HEK293 (cell line): ENCODE results near the gene PHACTR1.

ENCODE experiments used
- CTCF ChIA-PET: fragments of 350-600 bp; formaldehyde crosslinking; extraction: SDS; loops from one replicate; lab custom pipeline; 2021; ENCODE audit warnings: antibody characterized with exemption; lab: Yijun Ruan, JAX
- POLR2A ChIA-PET: fragments of 300-600 bp; formaldehyde crosslinking; extraction: SDS; loops from one replicate; lab custom pipeline; 2020; ENCODE audit warnings: antibody characterized with exemption, inconsistent platforms; lab: Yijun Ruan, JAX
- H3K27ac ChIP-seq: fragments of 200-500 bp; sonication (Bioruptor generic); 2 replicates; pipeline ENCODE4 v1.5.1; 2014; ENCODE audit warnings: low read depth, low read length, control low read depth, inconsistent platforms; ENCODE audit errors: extremely low read depth
- H3K36me3 ChIP-seq, 2 experiments: fragments of 200-500 bp in 1 of 2; sonication (Bioruptor generic) in 1 of 2; 1 replicate in 1 of 2; 2 replicates in 1 of 2; pipeline ENCODE4 v1.5.1; 2014 to 2017; ENCODE audit warnings: inconsistent platforms in 2 of 2, low read length in 2 of 2; ENCODE audit not compliant: control insufficient read depth in 2 of 2, insufficient read depth in 1 of 2
- H3K4me1 ChIP-seq: fragments of 200-500 bp; sonication (Bioruptor generic); 2 replicates; pipeline ENCODE4 v1.5.1; 2014; ENCODE audit warnings: mild to moderate bottlenecking, low read length, inconsistent platforms; ENCODE audit not compliant: control insufficient read depth, insufficient read depth
- H3K4me3 ChIP-seq: 2 replicates; pipeline ENCODE4 v1.5.1; 2011; ENCODE audit warnings: low read depth, mild to moderate bottlenecking, control low read depth, low read length, moderate library complexity
- H3K9me3 ChIP-seq: fragments of 200-500 bp; sonication (Bioruptor generic); 2 replicates; pipeline ENCODE4 v1.5.1; 2014; ENCODE audit warnings: low read depth, low read length, inconsistent platforms; ENCODE audit not compliant: control insufficient read depth, insufficient read depth
- GLIS2 ChIP-seq: fragments of 450-650 bp; formaldehyde crosslinking; IDR thresholded peaks from 2 replicates; pipeline ENCODE4 v1.5.1; 2016; ENCODE audit warnings: missing biosample characterization, missing genetic modification characterization
- HOXC10 ChIP-seq: sonication (generic); formaldehyde crosslinking; IDR thresholded peaks from 2 replicates; pipeline ENCODE4 v1.8.1; 2023; ENCODE audit warnings: mild to moderate bottlenecking, missing genetic modification reagents
- INSM2 ChIP-seq: fragments of 450-650 bp; formaldehyde crosslinking; IDR thresholded peaks from 2 replicates; pipeline ENCODE4 v1.5.1; 2016; ENCODE audit warnings: missing biosample characterization, missing genetic modification characterization
- KLF16 ChIP-seq: fragments of 450-650 bp; formaldehyde crosslinking; IDR thresholded peaks from 2 replicates; pipeline ENCODE4 v1.5.1; 2017; ENCODE audit warnings: missing biosample characterization, missing genetic modification characterization
- WT1 ChIP-seq: fragments of 450-650 bp; formaldehyde crosslinking; IDR thresholded peaks from 2 replicates; pipeline ENCODE4 v1.5.1; 2016; ENCODE audit warnings: missing biosample characterization, missing genetic modification characterization
- ZNF112 ChIP-seq: fragments of 450-650 bp; formaldehyde crosslinking; IDR thresholded peaks from 2 replicates; pipeline ENCODE4 v1.5.0; 2017; ENCODE audit warnings: missing biosample characterization, missing genetic modification characterization
- ZNF155 ChIP-seq: fragments of 450-650 bp; formaldehyde crosslinking; IDR thresholded peaks from 2 replicates; pipeline ENCODE4 v1.5.1; 2016; ENCODE audit warnings: missing biosample characterization, missing genetic modification characterization
- ZNF184 ChIP-seq: fragments of 450-650 bp; IDR thresholded peaks from 2 replicates; pipeline ENCODE4 v1.5.1; 2018; ENCODE audit warnings: missing biosample characterization, mild to moderate bottlenecking, missing genetic modification characterization
- ZNF280C ChIP-seq: fragments of 450-650 bp; formaldehyde crosslinking; IDR thresholded peaks from 2 replicates; pipeline ENCODE4 v1.5.1; 2016; ENCODE audit warnings: missing biosample characterization, missing genetic modification characterization
- ZNF488 ChIP-seq: fragments of 450-650 bp; formaldehyde crosslinking; IDR thresholded peaks from 2 replicates; pipeline ENCODE4 v1.5.1; 2016; ENCODE audit warnings: missing biosample characterization, missing genetic modification characterization
- ZNF513 ChIP-seq: fragments of 450-650 bp; IDR thresholded peaks from 2 replicates; pipeline ENCODE4 v1.5.1; 2018; ENCODE audit warnings: missing biosample characterization, missing genetic modification characterization
- ZNF561 ChIP-seq: fragments of 450-650 bp; IDR thresholded peaks from 2 replicates; pipeline ENCODE4 v1.5.1; 2018; ENCODE audit warnings: missing biosample characterization, missing genetic modification characterization, borderline replicate concordance
- ZNF580 ChIP-seq: fragments of 450-650 bp; formaldehyde crosslinking; IDR thresholded peaks from 2 replicates; pipeline ENCODE4 v1.5.1; 2016; ENCODE audit warnings: missing biosample characterization, missing genetic modification characterization
- ZNF623 ChIP-seq: fragments of 450-650 bp; formaldehyde crosslinking; IDR thresholded peaks from 2 replicates; pipeline ENCODE4 v1.5.1; 2016; ENCODE audit warnings: missing biosample characterization, missing genetic modification characterization
- TF ChIP-seq, protein P1 (sequence below): fragments of 450-650 bp; formaldehyde crosslinking; IDR thresholded peaks from 2 replicates; pipeline ENCODE4 v1.5.1; 2016; ENCODE audit warnings: missing biosample characterization, missing genetic modification characterization, borderline replicate concordance
- TF ChIP-seq, protein P2 (sequence below): fragments of 450-650 bp; formaldehyde crosslinking; IDR thresholded peaks from 2 replicates; pipeline ENCODE4 v1.5.1; 2017; ENCODE audit warnings: missing biosample characterization, missing genetic modification characterization
- TF ChIP-seq, protein P3 (sequence below): fragments of 450-650 bp; formaldehyde crosslinking; IDR thresholded peaks from 2 replicates; pipeline ENCODE4 v1.5.1; 2016; ENCODE audit warnings: missing biosample characterization, missing genetic modification characterization
- TF ChIP-seq, protein P4 (sequence below): fragments of 450-650 bp; formaldehyde crosslinking; IDR thresholded peaks from 2 replicates; pipeline ENCODE4 v1.5.1; 2016; ENCODE audit warnings: missing biosample characterization, missing genetic modification characterization

PHACTR1 gene

GRCh38 chr6:12950976-12951375 lies 234.4 kb downstream of the PHACTR1 start:
- Histone ChIP-seq H3K27ac (no peak overlapping the region), H3K36me3 (no peaks in the 10 kb centered on the region), H3K9me3 (no peaks in the 10 kb centered on the region; the same call in 1 of the 2 replicates), H3K4me3 (no peak overlapping the region), H3K4me1 (no peaks in the 10 kb centered on the region)
- TF ChIP-seq HOXC10 (no peak), ZNF280C (tag by site-specific recombination) (no peak)
- ChIA-PET POLR2A (no interaction called here), CTCF (no interaction called here)

- no peak overlapping the region for H3K27ac ChIP-seq
- H3K36me3 ChIP-seq: no peaks in the 10 kb centered on the region
- TF ChIP-seq KLF16 (tag by site-specific recombination): no peak
- TF ChIP-seq ZNF623 (tag by site-specific recombination): no peak
- no peak for TF ChIP-seq WT1 (tag by site-specific recombination)
- TF ChIP-seq ZNF513 (tag by site-specific recombination): no peak
- no peak for TF ChIP-seq INSM2 (tag by site-specific recombination)
- TF ChIP-seq ZNF112: no peak
- TF ChIP-seq, protein P1, sequence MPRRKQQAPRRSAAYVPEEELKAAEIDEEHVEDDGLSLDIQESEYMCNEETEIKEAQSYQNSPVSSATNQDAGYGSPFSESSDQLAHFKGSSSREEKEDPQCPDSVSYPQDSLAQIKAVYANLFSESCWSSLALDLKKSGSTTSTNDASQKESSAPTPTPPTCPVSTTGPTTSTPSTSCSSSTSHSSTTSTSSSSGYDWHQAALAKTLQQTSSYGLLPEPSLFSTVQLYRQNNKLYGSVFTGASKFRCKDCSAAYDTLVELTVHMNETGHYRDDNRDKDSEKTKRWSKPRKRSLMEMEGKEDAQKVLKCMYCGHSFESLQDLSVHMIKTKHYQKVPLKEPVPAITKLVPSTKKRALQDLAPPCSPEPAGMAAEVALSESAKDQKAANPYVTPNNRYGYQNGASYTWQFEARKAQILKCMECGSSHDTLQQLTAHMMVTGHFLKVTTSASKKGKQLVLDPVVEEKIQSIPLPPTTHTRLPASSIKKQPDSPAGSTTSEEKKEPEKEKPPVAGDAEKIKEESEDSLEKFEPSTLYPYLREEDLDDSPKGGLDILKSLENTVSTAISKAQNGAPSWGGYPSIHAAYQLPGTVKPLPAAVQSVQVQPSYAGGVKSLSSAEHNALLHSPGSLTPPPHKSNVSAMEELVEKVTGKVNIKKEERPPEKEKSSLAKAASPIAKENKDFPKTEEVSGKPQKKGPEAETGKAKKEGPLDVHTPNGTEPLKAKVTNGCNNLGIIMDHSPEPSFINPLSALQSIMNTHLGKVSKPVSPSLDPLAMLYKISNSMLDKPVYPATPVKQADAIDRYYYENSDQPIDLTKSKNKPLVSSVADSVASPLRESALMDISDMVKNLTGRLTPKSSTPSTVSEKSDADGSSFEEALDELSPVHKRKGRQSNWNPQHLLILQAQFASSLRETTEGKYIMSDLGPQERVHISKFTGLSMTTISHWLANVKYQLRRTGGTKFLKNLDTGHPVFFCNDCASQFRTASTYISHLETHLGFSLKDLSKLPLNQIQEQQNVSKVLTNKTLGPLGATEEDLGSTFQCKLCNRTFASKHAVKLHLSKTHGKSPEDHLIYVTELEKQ (tag by site-specific recombination): no peak
- TF ChIP-seq ZNF580 (tag by site-specific recombination): no peak
- no peak for TF ChIP-seq ZNF155 (tag by site-specific recombination)
- TF ChIP-seq, protein P2, sequence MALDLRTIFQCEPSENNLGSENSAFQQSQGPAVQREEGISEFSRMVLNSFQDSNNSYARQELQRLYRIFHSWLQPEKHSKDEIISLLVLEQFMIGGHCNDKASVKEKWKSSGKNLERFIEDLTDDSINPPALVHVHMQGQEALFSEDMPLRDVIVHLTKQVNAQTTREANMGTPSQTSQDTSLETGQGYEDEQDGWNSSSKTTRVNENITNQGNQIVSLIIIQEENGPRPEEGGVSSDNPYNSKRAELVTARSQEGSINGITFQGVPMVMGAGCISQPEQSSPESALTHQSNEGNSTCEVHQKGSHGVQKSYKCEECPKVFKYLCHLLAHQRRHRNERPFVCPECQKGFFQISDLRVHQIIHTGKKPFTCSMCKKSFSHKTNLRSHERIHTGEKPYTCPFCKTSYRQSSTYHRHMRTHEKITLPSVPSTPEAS: no peak
- TF ChIP-seq, protein P3, sequence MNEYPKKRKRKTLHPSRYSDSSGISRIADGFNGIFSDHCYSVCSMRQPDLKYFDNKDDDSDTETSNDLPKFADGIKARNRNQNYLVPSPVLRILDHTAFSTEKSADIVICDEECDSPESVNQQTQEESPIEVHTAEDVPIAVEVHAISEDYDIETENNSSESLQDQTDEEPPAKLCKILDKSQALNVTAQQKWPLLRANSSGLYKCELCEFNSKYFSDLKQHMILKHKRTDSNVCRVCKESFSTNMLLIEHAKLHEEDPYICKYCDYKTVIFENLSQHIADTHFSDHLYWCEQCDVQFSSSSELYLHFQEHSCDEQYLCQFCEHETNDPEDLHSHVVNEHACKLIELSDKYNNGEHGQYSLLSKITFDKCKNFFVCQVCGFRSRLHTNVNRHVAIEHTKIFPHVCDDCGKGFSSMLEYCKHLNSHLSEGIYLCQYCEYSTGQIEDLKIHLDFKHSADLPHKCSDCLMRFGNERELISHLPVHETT: no peak
- no peak for TF ChIP-seq ZNF184
- TF ChIP-seq GLIS2 (tag by site-specific recombination): no peak
- no peak for TF ChIP-seq ZNF561
- TF ChIP-seq ZNF488 (tag by site-specific recombination): no peak
- TF ChIP-seq, protein P4, sequence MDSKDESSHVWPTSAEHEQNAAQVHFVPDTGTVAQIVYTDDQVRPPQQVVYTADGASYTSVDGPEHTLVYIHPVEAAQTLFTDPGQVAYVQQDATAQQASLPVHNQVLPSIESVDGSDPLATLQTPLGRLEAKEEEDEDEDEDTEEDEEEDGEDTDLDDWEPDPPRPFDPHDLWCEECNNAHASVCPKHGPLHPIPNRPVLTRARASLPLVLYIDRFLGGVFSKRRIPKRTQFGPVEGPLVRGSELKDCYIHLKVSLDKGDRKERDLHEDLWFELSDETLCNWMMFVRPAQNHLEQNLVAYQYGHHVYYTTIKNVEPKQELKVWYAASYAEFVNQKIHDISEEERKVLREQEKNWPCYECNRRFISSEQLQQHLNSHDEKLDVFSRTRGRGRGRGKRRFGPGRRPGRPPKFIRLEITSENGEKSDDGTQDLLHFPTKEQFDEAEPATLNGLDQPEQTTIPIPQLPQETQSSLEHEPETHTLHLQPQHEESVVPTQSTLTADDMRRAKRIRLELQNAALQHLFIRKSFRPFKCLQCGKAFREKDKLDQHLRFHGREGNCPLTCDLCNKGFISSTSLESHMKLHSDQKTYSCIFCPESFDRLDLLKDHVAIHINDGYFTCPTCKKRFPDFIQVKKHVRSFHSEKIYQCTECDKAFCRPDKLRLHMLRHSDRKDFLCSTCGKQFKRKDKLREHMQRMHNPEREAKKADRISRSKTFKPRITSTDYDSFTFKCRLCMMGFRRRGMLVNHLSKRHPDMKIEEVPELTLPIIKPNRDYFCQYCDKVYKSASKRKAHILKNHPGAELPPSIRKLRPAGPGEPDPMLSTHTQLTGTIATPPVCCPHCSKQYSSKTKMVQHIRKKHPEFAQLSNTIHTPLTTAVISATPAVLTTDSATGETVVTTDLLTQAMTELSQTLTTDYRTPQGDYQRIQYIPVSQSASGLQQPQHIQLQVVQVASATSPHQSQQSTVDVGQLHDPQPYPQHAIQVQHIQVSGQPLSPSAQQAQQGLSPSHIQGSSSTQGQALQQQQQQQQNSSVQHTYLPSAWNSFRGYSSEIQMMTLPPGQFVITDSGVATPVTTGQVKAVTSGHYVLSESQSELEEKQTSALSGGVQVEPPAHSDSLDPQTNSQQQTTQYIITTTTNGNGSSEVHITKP (tag by site-specific recombination): no peak
- H3K9me3 ChIP-seq: no peaks in the 10 kb centered on the region; the same call in 1 of the 2 replicates
- CTCF ChIA-PET: no interaction called here
- POLR2A ChIA-PET: no interaction called here
- H3K4me3 ChIP-seq: no peak overlapping the region
- no peaks in the 10 kb centered on the region for H3K4me1 ChIP-seq
These were observed 234.8 kb downstream of the PHACTR1 start for GRCh38 chr6:12951415-12951814.
